ENCODE results near the gene SLC25A17. TPM values are rescaled to one million over a fixed set of nuclear protein-coding genes. Genes with fewer than 3 reads are reported as not detected.

SLC25A17 gene
- polyA plus RNA-seq, 1 experiment: 16.7 TPM

GRCh38 chr22:40739721-40740120 lies 79.4 kb downstream of the SLC25A17 start:
- DNase-seq (ENCODE audit: low read depth): no peak
- H3K27me3 ChIP-seq (ENCODE audit: control insufficient read depth, insufficient read depth, low read length): peaks cover 3% of the 10 kb centered on the region; the same call in 1 of the 2 replicates
- no peaks in the 10 kb centered on the region for H3K36me3 ChIP-seq (ENCODE audit: control insufficient read depth, insufficient read depth, low read length)
- H3K4me3 ChIP-seq (ENCODE audit: low read depth, low read length): no peak overlapping the region
- POLR2A ChIA-PET: no interaction called here
- TF ChIP-seq CTCF (IDR thresholded peaks at IDR 0.05; ENCODE audit: insufficient read depth, low read depth, low read length): no peak
- CTCF ChIA-PET: no interaction called here

- no peak for DNase-seq (ENCODE audit: low read depth)
- no peaks in the 10 kb centered on the region for H3K27me3 ChIP-seq (ENCODE audit: control insufficient read depth, insufficient read depth, low read length)
- ChIA-PET POLR2A (no interaction called here), CTCF (interaction anchor here (1.2 to 1.5 kb wide), 2 partner anchors 21 to 26 kb away, joined by 3 read pairs; no protein-coding TSS in a partner anchor)
- no peak for TF ChIP-seq CTCF (IDR thresholded peaks at IDR 0.05; ENCODE audit: insufficient read depth, low read depth, low read length)
- H3K36me3 ChIP-seq (ENCODE audit: control insufficient read depth, insufficient read depth, low read length): no peaks in the 10 kb centered on the region
- H3K4me3 ChIP-seq (ENCODE audit: low read depth, low read length): no peak overlapping the region
Measured at GRCh38 chr22:40733919-40734318, 85.2 kb downstream of the SLC25A17 start.

GRCh38 chr22:40732999-40733292 lies 86.2 kb downstream of the SLC25A17 start:
- no peaks in the 10 kb centered on the region for H3K27me3 ChIP-seq (ENCODE audit: control insufficient read depth, insufficient read depth, low read length)
- no peak overlapping the region for H3K4me3 ChIP-seq (ENCODE audit: low read depth, low read length)
- CTCF ChIA-PET: no interaction called here
- POLR2A ChIA-PET: no interaction called here
- H3K36me3 ChIP-seq (ENCODE audit: control insufficient read depth, insufficient read depth, low read length): no peaks in the 10 kb centered on the region
- DNase-seq (ENCODE audit: low read depth): no peak
- no peak for TF ChIP-seq CTCF (IDR thresholded peaks at IDR 0.05; ENCODE audit: insufficient read depth, low read depth, low read length)

- TF ChIP-seq CTCF (IDR thresholded peaks at IDR 0.05; ENCODE audit: insufficient read depth, low read depth, low read length): no peak
- H3K27me3 ChIP-seq (ENCODE audit: control insufficient read depth, insufficient read depth, low read length): no peaks in the 10 kb centered on the region
- DNase-seq (ENCODE audit: low read depth): no peak
- POLR2A ChIA-PET: no interaction called here
- H3K36me3 ChIP-seq (ENCODE audit: control insufficient read depth, insufficient read depth, low read length): no peaks in the 10 kb centered on the region
- no peak overlapping the region for H3K4me3 ChIP-seq (ENCODE audit: low read depth, low read length)
- CTCF ChIA-PET: interaction anchor here (1.1 kb wide), 1 partner anchor 18 kb away, joined by 3 read pairs; no protein-coding TSS in a partner anchor
Measured at GRCh38 chr22:40729284-40729683, 89.9 kb downstream of the SLC25A17 start.

- no peak for TF ChIP-seq CTCF (IDR thresholded peaks at IDR 0.05; ENCODE audit: insufficient read depth, low read depth, low read length)
- no peak for DNase-seq (ENCODE audit: low read depth)
- ChIA-PET CTCF (interaction anchor here (1.1 kb wide), 1 partner anchor 19 kb away, joined by 3 read pairs; no protein-coding TSS in a partner anchor), POLR2A (no interaction called here)
- H3K4me3 ChIP-seq (ENCODE audit: low read depth, low read length): no peak overlapping the region
- H3K27me3 ChIP-seq (ENCODE audit: control insufficient read depth, insufficient read depth, low read length): no peaks in the 10 kb centered on the region
- H3K36me3 ChIP-seq (ENCODE audit: control insufficient read depth, insufficient read depth, low read length): no peaks in the 10 kb centered on the region
Measured at GRCh38 chr22:40728731-40729189, 90.4 kb downstream of the SLC25A17 start.
